ENCODE measurements around the gene NEBL.
"Not testable (repeated sequence)": the region's sequence is repeated elsewhere in the genome, so short reads cannot be mapped to it uniquely, and the experiment has no call there.

The NEBL gene

DNA sequence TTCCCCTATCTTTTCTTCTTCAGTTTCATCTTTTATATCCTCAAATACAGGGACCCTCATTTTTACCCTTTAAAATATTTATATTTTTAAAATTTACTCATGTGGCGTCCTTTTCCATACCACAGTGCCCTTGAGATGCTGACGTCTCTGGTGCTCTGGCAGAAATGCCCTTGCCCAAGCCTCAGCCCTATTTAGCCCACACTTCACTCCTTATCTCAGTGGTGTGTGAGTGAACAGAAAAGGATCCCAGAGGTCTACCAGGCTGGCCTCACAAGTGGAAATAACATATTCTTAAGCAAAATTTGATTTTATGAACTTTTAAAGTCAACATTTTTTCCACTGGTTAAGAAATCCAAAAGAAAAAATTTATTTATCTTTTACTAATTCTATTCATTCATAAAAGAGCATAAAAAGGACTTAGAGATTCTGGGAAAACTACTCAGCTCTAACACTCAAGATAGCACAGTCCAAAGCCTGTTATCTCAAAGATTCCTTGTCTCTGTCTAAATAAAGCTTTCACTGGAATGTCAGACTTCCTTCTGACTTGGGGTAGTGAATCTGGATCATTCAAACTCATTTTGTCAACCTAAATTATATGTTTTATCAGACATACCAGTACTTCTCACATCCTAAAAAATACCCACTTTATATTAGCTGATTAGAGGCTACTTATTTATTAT lies at the start of gene NEBL:
Gene NEBL, minus strand, starts transcription at position 166 of the 680 bp plus-strand sequence. Its CDS starts 106 bp downstream, at position 60.
- no peak for DNase-seq (ENCODE audit: low read depth in 2 of 2)

- DNase-seq (ENCODE audit: low read depth in 2 of 2): no peak
Measured at GRCh38 chr10:20945546-20946332, 48.6 kb upstream of the NEBL start.

DNA sequence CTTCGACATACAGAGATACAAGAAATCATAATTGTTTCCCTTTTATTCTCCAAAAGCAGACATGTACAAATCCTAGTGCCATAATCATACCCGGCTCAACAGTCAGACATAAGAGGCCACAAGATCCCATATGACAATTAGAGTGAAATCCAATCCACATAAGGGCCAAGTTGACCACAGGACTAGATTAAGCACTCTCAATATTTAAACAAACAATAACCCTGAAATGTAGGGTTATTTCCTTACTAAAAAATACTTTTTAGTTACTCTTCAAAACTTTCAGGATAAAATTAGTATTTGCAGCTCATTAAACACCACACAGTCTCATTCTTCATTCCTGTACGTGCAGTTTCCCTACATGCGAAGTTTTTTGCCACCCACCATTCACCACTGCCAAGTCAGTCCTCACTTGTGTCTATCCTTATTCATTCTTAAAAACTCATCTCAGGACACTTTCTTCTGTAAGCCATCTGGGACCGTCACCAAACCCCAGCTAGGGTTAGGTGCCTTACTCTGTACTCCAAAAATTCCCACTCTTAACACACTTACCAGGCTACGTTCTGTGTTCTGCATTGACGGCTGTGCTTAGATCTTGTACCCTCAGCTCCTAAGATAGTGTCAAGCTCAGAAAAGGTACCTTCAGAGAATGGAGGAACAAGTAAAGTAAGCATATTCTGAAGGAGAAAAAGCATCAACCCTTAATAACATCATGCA lies 47.8 kb upstream of the NEBL start:
- DNase-seq (ENCODE audit: low read depth in 2 of 2): no peak

- not testable (repeated sequence) for DNase-seq (ENCODE audit: low read depth in 2 of 2)
Measured at GRCh38 chr10:20939414-20939813, 42.3 kb upstream of the NEBL start.

DNA sequence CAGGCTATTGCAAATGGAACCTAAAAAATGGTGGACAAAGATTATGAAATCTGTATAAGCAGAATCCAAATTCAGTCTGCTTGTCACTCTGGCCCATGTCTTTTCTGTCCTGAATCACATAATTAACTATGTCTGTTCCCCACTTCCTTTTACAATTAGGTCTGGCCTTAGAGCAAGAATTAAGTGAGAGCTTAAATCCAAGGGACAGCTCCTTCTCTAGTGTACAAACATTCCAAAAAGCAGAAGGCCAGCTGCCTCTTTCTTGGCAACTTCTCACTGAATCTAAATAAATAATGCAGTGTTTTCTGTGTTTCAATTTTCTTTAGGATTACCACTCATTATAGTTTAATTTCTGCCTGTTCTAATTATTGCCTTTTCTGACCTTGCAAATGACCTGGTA lies 39.3 kb upstream of the NEBL start:
- DNase-seq (ENCODE audit: low read depth in 2 of 2): no peak

- DNase-seq (ENCODE audit: low read depth in 2 of 2): no peak
Measured at GRCh38 chr10:20935931-20936330, 38.8 kb upstream of the NEBL start.

GRCh38 chr10:20935301-20935700 lies 38.2 kb upstream of the NEBL start:
- DNase-seq (ENCODE audit: low read depth in 2 of 2): no peak

DNA sequence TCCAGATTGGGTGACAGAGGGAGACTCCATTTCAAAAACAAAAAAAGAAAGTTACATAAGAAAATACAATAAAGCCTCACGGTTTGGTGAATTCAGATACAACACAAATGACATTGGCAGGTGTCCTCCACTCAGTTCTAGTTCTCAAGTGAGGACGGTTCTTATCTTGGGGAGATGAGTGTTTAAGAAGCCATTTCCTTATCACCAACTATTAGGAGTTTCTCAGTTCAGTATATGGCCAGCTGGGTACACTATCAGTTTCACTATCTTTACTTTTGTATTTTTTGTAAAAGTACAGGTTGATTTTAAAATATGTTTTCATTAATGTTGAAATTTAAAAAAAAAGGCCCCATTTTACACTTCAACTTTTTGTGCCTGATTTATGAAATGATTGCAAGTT lies 36.6 kb upstream of the NEBL start:
- no peak for DNase-seq (ENCODE audit: low read depth in 2 of 2)

DNA sequence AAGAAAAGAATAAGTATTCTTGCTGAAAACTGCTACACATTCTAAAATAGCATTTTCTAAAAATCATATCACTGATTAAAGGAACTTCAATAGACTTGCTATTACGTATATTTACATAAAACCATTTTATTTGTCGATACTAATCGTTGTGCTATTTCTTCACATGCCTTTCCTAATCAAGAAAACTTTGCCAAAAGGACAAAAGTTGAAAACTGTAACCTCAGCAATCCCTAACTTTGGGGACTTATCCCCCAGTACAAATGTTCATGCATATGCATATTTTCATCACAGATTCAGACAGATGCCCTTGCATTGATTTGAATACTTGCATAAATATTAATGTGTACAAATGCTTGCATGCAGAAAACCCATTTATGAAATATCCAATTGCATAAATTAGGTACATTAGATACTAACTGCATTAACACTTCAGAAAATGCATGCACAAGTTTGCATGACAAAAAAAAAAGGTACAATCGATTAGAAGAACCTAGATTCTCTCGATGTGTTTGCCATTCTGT lies 35.6 kb upstream of the NEBL start:
- DNase-seq (ENCODE audit: low read depth in 2 of 2): no peak

DNA sequence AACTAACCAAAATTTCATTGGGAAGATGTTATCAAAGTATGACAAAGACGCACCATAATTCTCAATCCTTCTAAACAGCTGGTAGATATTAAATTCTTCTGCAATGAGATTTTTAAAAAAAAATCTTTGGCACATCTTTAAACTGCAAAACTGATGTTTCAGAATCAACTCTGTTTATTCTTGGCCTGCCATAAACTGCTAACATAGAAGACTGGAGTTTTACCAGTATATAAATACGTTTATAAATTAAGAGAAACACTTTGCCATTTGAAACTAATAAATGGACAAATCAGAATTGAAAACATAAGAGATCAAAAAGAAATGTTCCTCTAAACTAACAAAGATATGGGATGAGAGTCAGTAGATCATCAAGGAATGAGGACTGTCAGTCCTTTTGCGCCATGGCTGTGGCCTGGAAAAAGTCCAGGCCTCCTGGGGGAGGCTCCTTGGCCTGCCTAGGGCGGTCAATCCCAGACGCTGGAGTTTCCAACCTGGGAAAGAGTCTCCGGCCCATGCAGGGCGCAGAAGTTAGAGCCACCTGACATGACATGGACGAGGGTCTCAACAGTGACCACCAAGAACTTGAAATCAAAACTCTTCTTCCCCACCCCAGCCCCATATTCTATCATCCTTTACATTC lies 34.2 kb upstream of the NEBL start:
- no peak for DNase-seq (ENCODE audit: low read depth in 2 of 2)

DNA sequence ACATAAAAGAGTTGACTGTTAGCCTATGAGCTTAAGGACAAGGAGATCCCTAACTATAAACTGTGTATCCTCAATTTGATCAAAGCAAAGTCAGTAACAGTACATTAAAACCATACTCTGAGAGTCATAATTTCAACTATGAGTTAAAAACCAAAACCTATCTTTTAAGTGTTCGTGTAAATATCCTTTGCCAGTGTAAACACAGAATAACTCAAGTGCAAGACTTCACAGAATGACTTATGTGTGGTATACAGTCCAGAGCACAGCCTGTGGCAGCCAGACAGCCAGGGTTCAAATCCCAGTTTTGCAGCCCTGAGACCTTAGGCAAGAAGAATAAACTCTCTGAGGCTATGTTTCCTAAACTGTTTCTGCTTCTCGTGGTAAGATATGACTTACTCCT lies 30.3 kb upstream of the NEBL start:
- DNase-seq (ENCODE audit: low read depth in 2 of 2): no peak

DNA sequence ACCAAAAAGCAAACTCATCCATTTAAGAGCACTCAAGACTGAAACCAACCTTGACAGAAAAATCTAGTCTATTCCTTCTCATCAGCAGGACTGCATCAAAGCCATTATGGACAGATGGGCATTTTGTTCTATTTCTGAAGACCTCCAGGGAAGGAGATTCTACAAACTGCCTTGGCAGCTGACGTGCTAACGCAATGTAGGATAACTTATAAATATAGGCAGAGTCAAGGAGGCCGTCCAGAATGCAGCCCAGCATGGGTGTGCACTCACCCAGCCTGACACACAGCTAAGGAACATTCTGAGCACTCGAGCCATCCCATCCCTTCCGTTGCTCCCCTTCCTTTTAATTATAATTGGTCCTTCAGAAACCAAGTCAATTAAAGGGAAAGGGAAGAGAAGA lies 25.3 kb upstream of the NEBL start:
- DNase-seq (ENCODE audit: low read depth in 2 of 2): no peak

- DNase-seq (ENCODE audit: low read depth in 2 of 2): no peak
Measured at GRCh38 chr10:20922033-20922432, 24.9 kb upstream of the NEBL start.

GRCh38 chr10:20920061-20920460 lies 22.9 kb upstream of the NEBL start:
- DNase-seq (ENCODE audit: low read depth in 2 of 2): no peak

DNA sequence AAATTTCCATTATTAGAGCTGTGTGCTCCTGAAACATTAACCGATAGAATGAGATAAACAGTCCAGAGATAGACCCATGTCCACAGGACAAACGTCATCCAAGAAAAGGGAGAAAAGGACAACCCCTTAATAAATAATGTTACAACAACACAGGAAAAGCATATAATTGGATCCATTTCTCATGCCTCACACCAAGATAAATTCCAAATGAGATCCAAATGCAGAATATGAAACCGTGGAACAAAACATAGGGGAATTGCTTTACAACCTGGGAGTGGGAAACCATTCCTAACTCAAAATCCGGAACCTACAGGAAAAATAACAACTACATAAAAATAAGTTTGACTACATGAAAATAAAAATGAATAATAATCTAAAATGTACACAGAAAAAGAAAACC lies 22.4 kb upstream of the NEBL start:
- DNase-seq (ENCODE audit: low read depth in 2 of 2): no peak

GRCh38 chr10:20916976-20917375 lies 19.9 kb upstream of the NEBL start:
- no peak for DNase-seq (ENCODE audit: low read depth in 2 of 2)

DNA sequence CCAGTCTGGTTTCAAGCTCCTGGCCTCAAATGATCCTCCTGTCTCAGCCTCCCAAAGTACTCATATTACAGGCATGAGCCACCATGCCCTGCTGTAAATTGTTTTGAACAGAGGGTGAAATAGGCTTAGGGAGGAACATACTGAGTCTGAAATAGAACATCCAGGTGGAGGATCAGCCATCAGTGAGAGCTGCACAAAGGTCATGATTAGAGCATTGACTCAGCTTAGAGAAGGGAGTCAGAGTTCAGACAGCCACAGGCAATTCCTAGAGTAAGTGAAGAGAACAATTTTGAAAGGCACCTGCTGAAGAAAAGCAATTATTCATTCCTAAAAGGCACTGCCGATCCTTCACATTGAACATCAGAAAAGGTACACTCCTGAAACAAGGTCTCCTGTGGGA lies 15.9 kb upstream of the NEBL start:
- no peak for DNase-seq (ENCODE audit: low read depth in 2 of 2)

DNA sequence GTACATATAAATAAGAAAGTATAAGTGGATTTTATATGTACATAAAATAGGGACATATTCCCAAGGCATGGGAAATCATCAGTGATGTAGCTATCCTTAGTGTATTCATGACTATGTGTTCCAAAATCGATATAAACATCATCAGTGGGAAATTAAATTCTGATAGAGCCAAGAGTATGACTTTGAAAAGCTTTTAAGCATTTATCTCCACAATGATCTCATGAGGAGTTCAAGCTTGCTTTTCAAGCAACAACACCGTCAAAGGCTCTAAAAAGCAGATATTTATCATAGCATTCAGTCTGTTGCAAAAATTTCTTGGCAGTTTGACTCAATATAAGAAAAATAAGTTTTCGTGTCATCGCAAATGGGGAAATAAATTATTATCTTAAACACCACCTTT lies 14.5 kb upstream of the NEBL start:
- DNase-seq (ENCODE audit: low read depth in 2 of 2): no peak

- no peak for DNase-seq (ENCODE audit: low read depth in 2 of 2)
Measured at GRCh38 chr10:20909801-20910200, 12.7 kb upstream of the NEBL start.

DNA sequence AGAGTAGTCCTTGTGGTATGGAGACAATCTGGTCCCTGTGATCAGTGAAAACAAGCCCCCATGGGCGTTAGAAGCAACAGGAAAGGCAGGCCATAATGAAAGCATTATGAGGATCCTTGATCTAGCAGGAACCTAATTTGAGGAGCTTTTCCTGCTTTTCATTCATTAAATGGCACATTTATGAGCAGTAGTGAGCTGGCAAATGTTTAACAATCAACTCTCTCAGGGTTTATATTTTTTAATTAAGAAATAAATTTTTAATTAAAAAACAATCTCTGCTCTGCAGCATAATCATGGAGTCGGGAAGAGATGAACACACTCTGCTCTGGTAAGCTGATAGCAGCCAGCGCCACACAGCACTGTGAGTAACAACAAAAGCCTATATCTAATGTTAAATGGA lies 11.3 kb upstream of the NEBL start:
- DNase-seq (ENCODE audit: low read depth in 2 of 2): no peak

- DNase-seq (ENCODE audit: low read depth in 2 of 2): no peak
Measured at GRCh38 chr10:20903635-20904390, 6.7 kb upstream of the NEBL start.
